Measurements from ENCODE around the gene TRAM2.

GRCh38 chr6:52498538-52499017 lies 78.3 kb downstream of the TRAM2 start:
- 0 out of 2 replicates have a peak, but pooled peaks have one; percentile 21 for TF ChIP-seq SUPT5H (IDR thresholded peaks at IDR 0.05)
- TF ChIP-seq MXI1 (IDR thresholded peaks at IDR 0.05; ENCODE audit: low read depth, low read length) = no peak
- no peak for TF ChIP-seq E2F5 (CRISPR knock-in tag; IDR thresholded peaks at IDR 0.05)
- TF ChIP-seq FOXJ3 (CRISPR knock-in tag; IDR thresholded peaks at IDR 0.05) = no peak
- TF ChIP-seq EZH2 (IDR thresholded peaks at IDR 0.05; ENCODE audit: borderline replicate concordance, low read depth, low read length) = no peak
- no peak for TF ChIP-seq NBN (IDR thresholded peaks at IDR 0.05; ENCODE audit: low read depth)
- TF ChIP-seq E2F8 (IDR thresholded peaks at IDR 0.05; ENCODE audit: low read depth, partially characterized antibody) = no peak
- no peak for TF ChIP-seq JUND (IDR thresholded peaks at IDR 0.05; ENCODE audit: borderline replicate concordance, low read depth, low read length)
- TF ChIP-seq JUND (tag; IDR thresholded peaks at IDR 0.05; ENCODE audit: borderline replicate concordance, low read depth, low read length) = no peak
- TF ChIP-seq PML (IDR thresholded peaks at IDR 0.05; ENCODE audit: low read length) = no peak
- TF ChIP-seq CTCF (IDR thresholded peaks at IDR 0.05 in 2 of 3, conservative IDR thresholded peaks at IDR 0.05 in 1 of 3; ENCODE audit: insufficient read depth in 2 of 3, low read depth in 1 of 3, low read length in 3 of 3) = no peak
- TF ChIP-seq ZNF24 (IDR thresholded peaks at IDR 0.05) = no peak
